A549 (cell line): ENCODE measurements around the gene KRT76. TPM values are rescaled to one million over a fixed set of nuclear protein-coding genes. Genes with fewer than 3 reads are reported as not detected.

Experiments
- ATAC-seq, 2 experiments: fragments of 200-7000 bp in 1 of 2; fragments of >200 bp in 1 of 2; cut with Nextera tagmentation in 1 of 2; cut with Tn5 transposase in 1 of 2; 3 replicates each; pipeline versions ENCODE4 v1.8.0 to v1.9.1; 2018 to 2020; ENCODE audit warnings: mild to moderate bottlenecking in 1 of 2, moderate library complexity in 1 of 2
- CTCF ChIA-PET: fragments of 300-600 bp; sonication (Branson Sonifier 250); formaldehyde crosslinking; extraction: SDS; loops from one replicate; lab custom pipeline; 2021; ENCODE audit warnings: antibody characterized with exemption, inconsistent platforms; lab: Yijun Ruan, JAX
- POLR2A ChIA-PET: fragments of 350-600 bp; formaldehyde crosslinking; extraction: SDS; loops from one replicate; lab custom pipeline; 2021; ENCODE audit warnings: antibody characterized with exemption, inconsistent platforms; lab: Yijun Ruan, JAX
- DNase-seq, 2 experiments: peaks; one replicate each; pipeline versions ENCODE4 v3.0.0 to v3.0.0-alpha.2; 2011 to 2016; ENCODE audit warnings: low read depth in 1 of 2, low spot score in 1 of 2
- FAIRE-seq: peaks from 2 replicates; lab custom pipeline; 2011; peaks lifted over from hg19 to GRCh38; lab: Jason Lieb, UNC
- H3K27ac ChIP-seq, 2 experiments: fragments of >200 bp; sonication (Bioruptor Twin); formaldehyde crosslinking; 3 replicates each; pipeline ENCODE4 v1.5.1; 2016 to 2017
- H3K4me1 ChIP-seq: fragments of >200 bp; sonication (Bioruptor Twin); formaldehyde crosslinking; 3 replicates; pipeline ENCODE4 v1.6.1; 2016
- H3K4me2 ChIP-seq: fragments of >200 bp; sonication (Bioruptor Twin); formaldehyde crosslinking; 3 replicates; pipeline ENCODE4 v1.6.1; 2016
- H3K4me3 ChIP-seq: fragments of >200 bp; sonication (Bioruptor Twin); formaldehyde crosslinking; 3 replicates; pipeline ENCODE4 v1.5.1; 2016
- H3K9me3 ChIP-seq: fragments of >200 bp; sonication (Bioruptor Twin); formaldehyde crosslinking; 3 replicates; pipeline ENCODE4 v1.6.1; 2016
- CBX2 ChIP-seq: fragments of 200-600 bp; sonication (generic); IDR thresholded peaks from 2 replicates; pipeline ENCODE4 v1.6.1; 2016; ENCODE audit warnings: low read depth, mild to moderate bottlenecking, borderline replicate concordance
- CEBPB ChIP-seq, 2 experiments: fragments of >200 bp in 1 of 2; sonication (Bioruptor Twin) in 1 of 2; formaldehyde crosslinking in 1 of 2; IDR thresholded peaks; 2 replicates each; pipeline ENCODE4 v1.6.1; 2012 to 2016
- CHD4 ChIP-seq: fragments of 200-600 bp; sonication (generic); IDR thresholded peaks from 2 replicates; pipeline ENCODE4 v1.6.1; 2016; ENCODE audit warnings: antibody characterized with exemption, mild to moderate bottlenecking, borderline replicate concordance
- CTCF ChIP-seq: fragments of >200 bp; sonication (Bioruptor Twin); formaldehyde crosslinking; IDR thresholded peaks from 3 replicates; pipeline ENCODE4 v1.5.1; 2016
- ELK1 ChIP-seq: fragments of 150-350 bp; IDR thresholded peaks from 2 replicates; pipeline ENCODE4 v1.6.1; 2014; ENCODE audit warnings: low read depth, mild to moderate bottlenecking, low read length
- ESRRA ChIP-seq: fragments of 150-350 bp; IDR thresholded peaks from 2 replicates; pipeline ENCODE4 v1.6.1; 2014; ENCODE audit warnings: mild to moderate bottlenecking, low read length, borderline replicate concordance
- GATA3 ChIP-seq: IDR thresholded peaks from 2 replicates; pipeline ENCODE4 v1.6.1; 2012; ENCODE audit warnings: borderline replicate concordance
- JUN ChIP-seq, 2 experiments: fragments of >200 bp; sonication (Bioruptor Twin); formaldehyde crosslinking; IDR thresholded peaks; 2 replicates in 1 of 2; 3 replicates in 1 of 2; pipeline ENCODE4 v1.6.1; 2016 to 2017
- KDM1A ChIP-seq: fragments of 200-600 bp; sonication (generic); IDR thresholded peaks from 2 replicates; pipeline ENCODE4 v1.6.1; 2016; ENCODE audit warnings: low read depth, mild to moderate bottlenecking
- KDM5A ChIP-seq: fragments of 200-600 bp; sonication (generic); IDR thresholded peaks from 2 replicates; pipeline ENCODE4 v1.6.1; 2016; ENCODE audit warnings: antibody characterized with exemption, mild to moderate bottlenecking
- MYC ChIP-seq: IDR thresholded peaks from 2 replicates; pipeline ENCODE4 v1.6.1; 2012; ENCODE audit warnings: mild to moderate bottlenecking, inconsistent platforms, low read length, improper control_type of control experiment, borderline replicate concordance
- NFE2L2 ChIP-seq: fragments of 150-350 bp; conservative IDR thresholded peaks from 2 replicates; pipeline ENCODE4 v1.6.1; 2014; ENCODE audit warnings: low read length
- POLR2AphosphoS2 ChIP-seq: conservative IDR thresholded peaks from 2 replicates; pipeline ENCODE4 v1.6.1; 2012; ENCODE audit warnings: low read length, improper control_type of control experiment, inconsistent platforms
- REST ChIP-seq: fragments of 200-600 bp; sonication (generic); IDR thresholded peaks from 2 replicates; pipeline ENCODE4 v1.6.1; 2016; ENCODE audit warnings: antibody characterized with exemption, mild to moderate bottlenecking, moderate library complexity
- SREBF2 ChIP-seq: fragments of 450-650 bp; IDR thresholded peaks from 2 replicates; pipeline ENCODE4 v1.6.1; 2014; ENCODE audit warnings: mild to moderate bottlenecking, moderate library complexity
- TP53 ChIP-seq: fragments of 250-450 bp; sonication (Bioruptor Pico); IDR thresholded peaks from 2 replicates; pipeline ENCODE4 v1.5.0; 2021; ENCODE audit warnings: mild to moderate bottlenecking, moderate library complexity
- ZFP36 ChIP-seq: fragments of 450-650 bp; IDR thresholded peaks from 2 replicates; pipeline ENCODE4 v1.6.1; 2014; ENCODE audit warnings: borderline replicate concordance; ENCODE audit not compliant: partially characterized antibody
- WGBS: methylation state at CpG from one replicate; pipeline ENCODE4 v1.1.6; 2017; ENCODE audit errors: missing lambda C conversion rate; 5-methylcytosine and 5-hydroxymethylcytosine counted together
- polyA plus RNA-seq, 4 experiments: library from polyadenylated mRNA; depleted of rRNA in 3 of 4; stranded (reverse); fragments of >200 nt; fragmentation: RNase III in 1 of 4; extraction: RNeasy Plus Mini Kit Qiagen cat#74134 plus additional on column Dnase treatment in 1 of 4; gene quantifications; 2 replicates in 3 of 4; 3 replicates in 1 of 4; pipeline ENCODE4 v1.2.3, GENCODE V29; 2011 to 2017
- TF ChIP-seq, protein P1 (sequence below): IDR thresholded peaks from 2 replicates; pipeline ENCODE4 v1.6.1; 2012
- TF ChIP-seq, protein P2 (sequence below): fragments of 250-450 bp; sonication (Bioruptor Pico); IDR thresholded peaks from 2 replicates; pipeline ENCODE4 v1.5.0; 2020; ENCODE audit warnings: low read depth, mild to moderate bottlenecking, moderate library complexity
- TF ChIP-seq, protein P3 (sequence below): fragments of 450-650 bp; IDR thresholded peaks from 2 replicates; pipeline ENCODE4 v1.6.1; 2014; ENCODE audit warnings: antibody characterized with exemption

The KRT76 gene
- polyA plus RNA-seq, 2 of the 4 experiments (the other 2 are of a cell fraction) = not detected

DNA sequence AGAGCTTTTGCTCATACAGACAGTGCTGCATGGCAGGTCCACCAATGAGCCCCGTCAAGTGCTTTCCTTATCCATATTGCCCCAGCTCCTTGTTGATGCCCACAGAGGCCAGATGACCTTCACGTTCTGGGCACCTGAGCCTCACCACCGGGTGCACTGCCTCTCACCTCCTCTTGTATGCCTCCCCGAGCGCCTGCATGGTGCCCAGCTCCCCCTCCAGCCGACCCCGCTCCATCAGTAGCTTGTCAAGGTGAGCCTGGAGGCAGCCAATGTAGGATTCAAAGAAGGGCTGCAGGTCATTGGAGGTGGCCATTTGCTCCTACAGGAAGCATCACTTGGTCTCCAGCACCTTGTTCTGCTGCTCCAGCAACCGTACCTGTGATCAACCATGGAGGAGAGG lies 42.0 kb downstream of the KRT76 start (continued):
- TF ChIP-seq MYC = no peak
- TF ChIP-seq JUN (IDR thresholded peaks at IDR 0.05) = no peak
- TF ChIP-seq CBX2 = no peak

DNA sequence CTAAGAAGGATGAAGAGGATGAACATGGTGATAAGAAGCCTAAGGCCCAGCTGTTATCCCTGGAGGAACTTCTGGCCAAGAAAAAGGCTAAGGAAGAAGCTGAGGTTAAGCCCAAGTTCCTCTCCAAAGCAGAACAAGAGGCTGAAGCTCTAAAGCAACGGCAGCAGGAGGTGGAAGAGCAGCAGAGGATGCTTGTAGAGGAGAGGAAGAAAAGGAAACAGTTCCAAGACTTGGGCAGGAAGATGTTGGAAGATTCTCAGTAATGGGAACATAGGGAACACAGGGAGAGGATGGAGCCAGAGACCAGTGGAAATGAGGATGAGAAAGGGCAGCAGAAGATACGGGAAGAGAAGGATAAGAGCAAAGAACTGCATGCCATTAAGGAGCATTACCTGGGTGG lies 46.4 kb downstream of the KRT76 start:
- POLR2A ChIA-PET = no interaction called here
- no peak for FAIRE-seq
- H3K27ac ChIP-seq = no peak overlapping the region
- no peak for ATAC-seq
- CTCF ChIA-PET = no interaction called here
- no peaks in the 10 kb centered on the region for H3K9me3 ChIP-seq
- 1% methylated on average over 2 of the region's 2 CpGs for WGBS
- H3K4me3 ChIP-seq = no peak overlapping the region
- H3K4me1 ChIP-seq = no peaks in the 10 kb centered on the region
- no peak for TF ChIP-seq TP53
- no peak for TF ChIP-seq CHD4
- no peak for TF ChIP-seq NFE2L2
- TF ChIP-seq, protein P1, sequence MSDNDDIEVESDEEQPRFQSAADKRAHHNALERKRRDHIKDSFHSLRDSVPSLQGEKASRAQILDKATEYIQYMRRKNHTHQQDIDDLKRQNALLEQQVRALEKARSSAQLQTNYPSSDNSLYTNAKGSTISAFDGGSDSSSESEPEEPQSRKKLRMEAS = no peak
- TF ChIP-seq, protein P2, sequence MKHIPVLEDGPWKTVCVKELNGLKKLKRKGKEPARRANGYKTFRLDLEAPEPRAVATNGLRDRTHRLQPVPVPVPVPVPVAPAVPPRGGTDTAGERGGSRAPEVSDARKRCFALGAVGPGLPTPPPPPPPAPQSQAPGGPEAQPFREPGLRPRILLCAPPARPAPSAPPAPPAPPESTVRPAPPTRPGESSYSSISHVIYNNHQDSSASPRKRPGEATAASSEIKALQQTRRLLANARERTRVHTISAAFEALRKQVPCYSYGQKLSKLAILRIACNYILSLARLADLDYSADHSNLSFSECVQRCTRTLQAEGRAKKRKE = no peak
- TF ChIP-seq GATA3 = no peak
- no peak for TF ChIP-seq KDM5A
- no peak for TF ChIP-seq JUN (IDR thresholded peaks at IDR 0.05)
- no peak for TF ChIP-seq CTCF
- TF ChIP-seq ZFP36 = no peak
- TF ChIP-seq SREBF2 = no peak
- no peak for TF ChIP-seq MYC
- no peak for TF ChIP-seq KDM1A
- no peak for TF ChIP-seq CEBPB (IDR thresholded peaks at IDR 0.05)
- no peak for TF ChIP-seq REST
- TF ChIP-seq POLR2AphosphoS2 = no peak
- TF ChIP-seq, protein P3, sequence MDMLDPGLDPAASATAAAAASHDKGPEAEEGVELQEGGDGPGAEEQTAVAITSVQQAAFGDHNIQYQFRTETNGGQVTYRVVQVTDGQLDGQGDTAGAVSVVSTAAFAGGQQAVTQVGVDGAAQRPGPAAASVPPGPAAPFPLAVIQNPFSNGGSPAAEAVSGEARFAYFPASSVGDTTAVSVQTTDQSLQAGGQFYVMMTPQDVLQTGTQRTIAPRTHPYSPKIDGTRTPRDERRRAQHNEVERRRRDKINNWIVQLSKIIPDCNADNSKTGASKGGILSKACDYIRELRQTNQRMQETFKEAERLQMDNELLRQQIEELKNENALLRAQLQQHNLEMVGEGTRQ = no peak
- TF ChIP-seq ESRRA = no peak
- no peak for TF ChIP-seq ELK1
- TF ChIP-seq, all 56 proteins: peak for 0
- no peak overlapping the region for H3K4me2 ChIP-seq
- no peak for DNase-seq
